Measurements from ENCODE around the gene HHAT.

Gene HHAT

DNA sequence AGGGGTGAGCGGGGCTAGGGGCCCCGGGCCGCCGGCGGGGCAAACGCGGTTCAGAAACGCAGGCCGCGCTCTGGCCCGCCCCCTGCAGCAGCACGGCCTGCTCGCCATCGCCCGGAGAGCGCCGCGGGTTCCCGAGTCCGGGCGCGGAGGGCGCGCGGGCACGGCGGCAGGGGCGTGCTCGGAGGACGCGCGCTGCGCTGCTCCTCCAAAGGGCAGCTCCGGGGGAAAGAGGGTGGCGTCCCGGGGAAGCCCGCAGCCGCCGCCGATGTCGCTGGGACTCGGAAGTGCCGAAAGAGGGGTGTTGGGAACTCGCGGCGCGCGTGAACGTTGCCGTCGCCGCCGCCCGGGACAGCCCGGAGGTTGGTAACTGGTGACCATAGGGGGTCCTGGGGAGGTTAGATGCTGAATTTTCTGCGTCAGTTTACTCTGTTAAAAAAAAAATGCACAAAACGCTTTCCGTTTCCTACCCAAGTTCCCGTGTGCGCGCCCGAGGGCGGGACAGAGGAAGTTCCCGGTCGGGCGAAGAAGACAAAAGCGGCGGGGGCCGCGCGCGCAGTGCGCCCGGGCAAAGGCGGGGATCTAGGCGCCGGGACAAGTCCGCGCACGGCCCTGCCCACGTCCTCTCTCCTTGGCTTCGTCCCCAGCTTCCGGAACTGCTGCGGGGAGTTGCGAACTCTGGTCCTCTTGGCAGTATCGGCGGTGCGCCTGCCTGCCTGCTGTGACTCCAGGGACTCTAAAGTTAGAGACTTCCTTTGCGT lies at the start of gene HHAT:
HHAT (plus strand) TSS at position 157 of the 758 bp plus-strand sequence. CDS start 20,074 bp downstream, outside the sequence.
- peak in 46 of 51 donors; percentile 20 to 91 (median 62) for DNase-seq

DNA sequence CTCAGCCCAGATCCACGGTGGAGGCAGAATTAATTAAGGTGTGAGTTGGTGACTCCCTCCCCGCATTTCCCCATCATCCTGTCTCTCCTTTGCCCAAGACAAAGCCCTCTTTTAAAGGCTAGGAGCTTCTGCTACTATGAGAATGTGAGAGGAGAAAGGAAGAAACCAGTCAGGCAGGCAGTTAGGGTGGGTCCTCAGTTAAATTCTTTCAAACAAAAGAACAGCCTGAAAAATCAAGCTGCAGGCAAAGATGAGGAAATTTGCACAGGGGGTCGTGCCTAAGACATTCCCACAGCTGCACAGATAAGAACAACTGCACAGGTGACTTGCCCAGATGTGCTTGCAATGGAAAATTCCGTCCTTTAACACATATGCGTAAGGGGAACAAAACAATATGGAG lies 48.5 kb upstream of the HHAT start:
- no peak for DNase-seq

DNA sequence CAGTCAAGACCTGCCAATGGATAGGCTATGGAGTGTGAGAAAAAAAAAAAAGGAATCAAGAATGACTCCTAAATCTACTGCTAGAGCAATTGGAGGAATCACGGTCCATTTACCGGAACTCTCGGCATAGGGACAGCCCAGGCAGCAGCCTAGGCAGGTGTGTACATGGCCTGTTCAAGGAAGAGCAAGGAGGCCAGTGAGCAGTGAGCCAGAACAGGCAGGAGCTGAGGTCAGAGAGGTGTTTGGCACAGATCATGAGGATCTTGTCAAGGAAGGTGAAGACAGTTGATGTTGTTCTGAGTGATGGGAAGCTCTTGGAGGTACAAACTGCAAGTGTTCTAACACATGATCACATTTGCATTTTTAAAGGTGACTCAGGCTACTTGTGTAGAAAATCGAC lies 40.6 kb upstream of the HHAT start:
- DNase-seq: no peak

DNA sequence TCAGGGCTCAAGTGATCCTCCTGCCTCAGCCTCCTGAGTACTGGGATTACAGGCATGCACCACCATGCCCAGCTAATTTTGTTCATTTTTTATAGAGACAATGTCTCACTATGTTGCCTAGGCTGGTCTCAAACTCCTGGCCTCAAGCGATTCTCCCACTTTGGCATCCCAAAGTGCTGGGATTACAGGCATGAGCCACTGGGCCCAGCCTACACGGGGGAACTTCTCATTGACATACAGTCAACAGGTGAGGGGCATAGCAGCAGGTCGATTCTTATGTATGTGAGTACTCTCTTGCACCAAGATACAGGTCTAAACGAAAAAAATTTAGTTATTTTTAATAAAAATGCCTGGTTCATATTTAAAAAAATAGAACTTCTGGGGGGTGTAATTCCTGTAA lies 39.5 kb upstream of the HHAT start:
- no peak for DNase-seq

DNA sequence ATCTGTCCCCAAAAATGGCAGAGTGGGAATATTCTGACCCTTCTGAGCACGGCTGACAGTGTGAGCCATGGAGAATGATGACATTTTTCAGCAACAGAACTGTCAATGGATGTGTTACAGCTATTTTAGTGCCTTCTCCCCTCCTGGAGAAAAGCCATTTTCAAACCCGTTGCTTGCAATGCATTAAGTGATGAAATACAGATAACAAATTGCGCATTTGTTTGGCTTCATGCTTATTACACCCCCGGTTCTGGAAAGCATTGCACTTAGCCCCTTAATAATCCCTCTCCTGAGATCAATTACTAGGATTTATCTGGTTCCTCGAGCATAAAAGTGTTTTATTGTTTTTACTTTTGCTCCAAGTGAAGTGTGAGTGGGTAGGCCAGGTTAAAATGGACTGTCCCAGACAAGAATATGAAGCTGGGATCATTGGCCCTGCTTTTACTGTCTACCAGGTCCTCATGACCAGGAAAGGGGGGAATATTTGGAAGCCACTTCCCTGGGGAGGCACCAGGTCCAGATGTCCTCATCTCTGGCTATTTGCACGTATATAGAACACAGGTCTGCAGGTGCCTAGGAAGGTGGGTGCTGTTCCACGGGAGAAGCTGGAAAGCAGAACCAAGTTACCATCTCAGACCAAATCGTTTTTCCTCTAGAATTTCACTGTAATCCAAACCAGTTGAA lies 37.5 kb upstream of the HHAT start:
- DNase-seq: no peak

DNA sequence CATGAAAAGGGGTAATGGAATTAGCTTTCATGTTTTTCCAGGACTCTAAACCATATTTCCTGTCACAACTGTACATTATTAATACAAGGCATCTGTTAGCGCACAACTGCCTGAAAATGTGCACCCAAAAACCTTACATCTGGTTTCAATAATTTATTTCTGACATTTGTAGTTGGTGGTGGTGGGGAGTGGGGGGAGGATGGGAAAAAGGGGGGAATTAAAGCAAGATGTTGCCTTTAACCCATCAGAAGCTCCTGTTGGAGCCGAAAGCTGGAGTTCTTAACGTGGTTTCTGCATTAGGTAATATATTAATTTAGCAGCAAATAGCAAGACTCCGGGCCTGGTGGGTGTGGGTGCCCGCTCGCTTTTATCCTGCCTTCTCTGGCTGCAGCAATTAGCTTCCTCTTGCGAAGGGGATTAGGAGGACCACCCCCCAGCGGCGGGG lies 36.9 kb upstream of the HHAT start:
- DNase-seq: no peak

DNA sequence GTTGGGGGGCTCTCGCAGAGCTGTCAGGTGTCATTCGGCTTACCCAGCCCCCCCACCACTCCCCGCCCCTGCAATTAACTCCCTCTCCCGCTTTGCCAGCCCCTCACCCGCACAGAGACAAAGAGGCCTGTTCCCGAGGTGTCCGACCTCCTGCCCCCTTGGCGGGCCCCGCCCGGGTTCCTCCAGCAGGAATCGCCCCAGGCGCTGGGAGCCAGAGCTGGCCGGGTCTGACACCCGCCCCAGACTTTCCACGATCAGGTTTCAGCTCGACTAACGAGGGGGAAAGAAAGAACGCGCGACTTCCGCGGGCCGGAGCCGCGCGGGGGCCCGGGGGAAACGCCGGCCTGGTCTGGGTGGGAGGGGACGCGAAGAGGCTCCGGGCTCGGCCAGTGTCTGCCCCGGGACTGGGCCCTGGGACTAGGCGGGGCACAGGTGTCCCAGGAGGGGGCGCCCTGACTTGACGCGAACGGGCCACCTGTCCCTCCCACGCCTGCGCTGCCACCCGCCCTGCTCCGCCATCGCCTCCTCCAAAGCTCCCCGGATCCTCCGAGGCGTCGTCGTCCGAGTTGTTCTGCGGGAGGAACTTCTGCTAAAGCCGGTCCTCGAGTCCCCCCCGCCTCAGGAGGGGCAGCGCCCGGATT lies 36.4 kb upstream of the HHAT start:
- peak in 19 of 51 donors; percentile 2 to 43 (median 10) for DNase-seq

DNA sequence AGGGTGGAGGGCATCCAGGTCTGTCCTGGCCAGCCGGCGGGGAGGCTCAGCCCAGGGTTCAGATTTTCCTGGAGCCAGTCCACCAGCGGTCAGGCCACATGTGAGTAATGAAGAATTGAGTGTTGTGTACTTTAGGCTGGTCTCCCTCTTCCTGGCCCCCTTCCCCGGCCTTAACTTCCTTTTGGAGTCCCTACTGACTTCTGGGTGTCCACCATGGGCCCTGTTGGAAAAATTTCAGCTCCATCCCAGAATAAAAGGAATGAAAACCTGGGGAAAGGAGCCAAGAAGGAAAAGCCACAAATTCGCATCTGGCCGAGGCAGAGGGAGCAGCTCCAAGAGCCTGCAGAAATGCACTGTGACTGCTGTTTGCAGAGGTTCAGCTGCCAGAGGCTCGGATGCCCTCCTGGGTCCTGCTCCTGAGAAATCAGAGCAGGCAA lies 35.5 kb upstream of the HHAT start:
- peak in 2 of 51 donors; percentile 12 to 16 for DNase-seq

DNA sequence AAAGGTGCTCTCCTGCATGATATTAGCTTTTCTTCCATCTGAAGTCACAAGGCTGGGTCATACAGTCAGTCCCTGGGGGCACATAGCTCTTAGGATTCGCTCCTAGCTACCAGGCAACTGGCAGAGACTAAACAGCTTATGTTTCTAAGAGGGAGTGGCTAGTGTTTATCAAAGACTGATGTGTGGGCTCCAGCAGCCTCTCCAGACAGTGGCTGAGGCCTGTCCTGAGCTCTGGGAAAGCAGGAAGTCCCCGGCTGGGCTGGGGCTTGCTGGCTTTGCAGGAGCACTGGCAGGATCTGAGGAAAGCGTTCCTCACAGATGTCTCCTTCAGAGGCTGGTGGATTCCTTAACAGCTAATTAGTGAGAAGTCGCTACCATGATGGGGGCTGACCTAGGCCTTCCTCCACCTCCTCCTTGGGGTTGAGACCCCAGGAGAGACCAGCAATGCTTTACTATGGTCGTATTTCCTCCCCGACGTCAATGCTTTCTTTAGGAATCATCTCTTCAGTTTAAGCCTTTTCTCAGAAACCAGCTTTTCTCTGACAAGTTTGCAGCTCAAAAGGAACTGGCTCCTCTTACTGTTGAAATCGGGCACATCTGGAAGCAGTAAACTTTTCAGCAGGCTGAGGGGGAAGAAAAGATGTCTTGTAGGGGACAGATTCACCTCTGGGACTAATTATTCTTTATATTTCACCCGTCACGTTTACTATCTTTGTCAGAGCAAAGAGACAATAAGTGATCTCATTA lies 33.5 kb upstream of the HHAT start:
- DNase-seq: no peak

DNA sequence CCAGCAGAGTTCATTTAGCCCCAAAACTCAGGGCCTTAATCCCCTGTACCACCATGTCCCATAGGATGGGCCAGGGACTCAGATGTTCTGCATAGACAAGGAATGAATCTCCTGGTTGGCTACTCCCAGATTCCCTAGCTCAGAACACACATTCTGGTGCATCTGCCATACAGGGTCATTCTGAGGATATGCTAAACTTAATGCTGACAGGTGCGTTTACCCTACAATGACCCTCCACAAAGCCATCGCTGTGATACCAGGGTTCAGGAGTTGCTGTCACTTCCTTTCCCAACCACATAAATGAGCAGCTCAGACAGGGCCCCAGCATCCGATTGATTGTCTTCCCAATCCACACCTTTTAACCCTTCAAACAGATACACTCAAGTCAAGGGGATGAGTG lies 32.0 kb upstream of the HHAT start:
- no peak for DNase-seq

DNA sequence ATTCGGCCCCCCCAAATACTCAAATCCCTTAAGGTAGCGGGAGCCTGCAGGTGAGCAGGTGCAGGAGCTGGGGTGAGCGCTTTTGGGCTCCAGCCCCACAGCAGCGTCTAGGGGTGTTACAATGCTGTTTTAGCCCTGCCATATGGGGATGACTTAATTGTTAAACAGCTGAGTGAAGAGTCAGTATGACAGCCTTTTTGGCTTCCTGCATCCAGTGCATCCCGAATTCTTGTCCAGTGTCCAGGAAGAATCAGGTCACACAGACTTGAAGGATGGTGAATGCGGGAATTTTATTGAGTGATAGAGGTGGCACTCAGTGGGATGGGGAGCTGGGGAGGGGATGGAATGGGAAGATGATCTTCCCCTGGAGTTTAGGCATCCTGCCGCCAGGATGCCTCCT lies 30.4 kb upstream of the HHAT start:
- no peak for DNase-seq

DNA sequence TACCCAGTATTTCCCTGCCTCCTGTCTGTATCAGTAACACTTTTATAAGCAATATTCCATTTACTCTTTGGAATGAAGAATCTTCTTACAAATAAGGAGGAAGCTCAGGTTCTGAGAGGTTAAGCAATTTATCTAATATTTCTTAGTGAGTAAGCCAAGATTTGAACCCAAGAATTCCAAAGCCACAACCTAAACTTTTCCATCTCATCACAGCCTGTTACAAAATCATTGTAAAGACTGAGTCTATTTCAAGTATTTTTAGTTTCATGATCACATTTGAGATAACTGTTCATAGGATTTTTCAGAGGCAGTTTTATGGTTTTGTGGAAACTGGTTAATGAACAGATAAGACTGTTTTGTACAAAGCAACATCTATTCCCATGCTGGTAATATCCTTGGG lies 29.8 kb upstream of the HHAT start:
- no peak for DNase-seq

DNA sequence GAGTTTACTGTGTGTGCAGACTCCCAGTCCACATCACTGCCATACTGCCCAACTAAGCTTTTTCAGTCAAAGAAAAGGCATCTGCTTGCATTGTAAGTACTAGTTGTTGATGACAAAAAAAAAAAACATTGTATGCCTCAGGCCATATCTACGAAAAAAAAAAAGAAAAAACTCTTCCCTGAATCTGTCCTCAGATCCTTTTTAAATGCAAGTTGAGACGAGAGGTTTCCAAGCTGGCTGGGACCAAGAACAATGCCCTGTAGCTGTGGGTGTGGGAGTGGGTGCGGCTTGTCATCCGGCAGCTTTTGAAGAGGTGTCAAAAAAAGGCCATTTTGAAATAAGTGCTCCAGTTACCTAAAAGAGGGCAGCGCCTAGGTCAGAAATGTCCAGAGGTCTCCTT lies 29.2 kb upstream of the HHAT start:
- no peak for DNase-seq

DNA sequence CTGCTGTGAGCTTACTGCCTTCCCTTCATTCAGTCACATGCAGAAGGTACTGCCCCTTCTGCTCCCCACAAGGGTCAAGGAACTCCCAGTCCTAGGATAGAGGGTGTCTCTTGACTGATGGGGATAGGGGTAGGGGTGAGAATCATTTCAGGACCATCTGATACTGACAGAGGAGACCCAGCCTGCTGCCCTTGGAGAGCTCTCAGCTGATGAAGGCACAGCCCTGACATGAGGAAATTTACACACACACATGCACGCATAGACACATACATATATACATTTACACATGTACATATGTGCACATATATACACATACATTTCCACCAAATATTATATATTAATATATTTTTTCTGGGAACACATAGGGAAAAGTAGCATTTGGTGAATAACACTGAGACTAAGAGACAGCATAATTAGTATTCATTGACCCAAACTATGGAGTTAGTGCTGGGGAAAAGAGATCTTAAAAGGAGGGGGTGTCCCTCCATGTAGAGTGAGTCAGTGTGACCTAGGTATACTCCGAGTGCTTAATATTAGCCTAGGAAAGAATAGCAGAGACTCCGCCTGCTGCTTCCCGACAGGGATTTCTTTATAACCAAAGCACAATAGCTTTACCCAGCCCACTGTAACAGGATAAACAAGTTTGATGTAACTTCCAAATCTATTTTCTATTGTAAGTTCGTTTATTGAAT lies 27.6 kb upstream of the HHAT start:
- no peak for DNase-seq

DNA sequence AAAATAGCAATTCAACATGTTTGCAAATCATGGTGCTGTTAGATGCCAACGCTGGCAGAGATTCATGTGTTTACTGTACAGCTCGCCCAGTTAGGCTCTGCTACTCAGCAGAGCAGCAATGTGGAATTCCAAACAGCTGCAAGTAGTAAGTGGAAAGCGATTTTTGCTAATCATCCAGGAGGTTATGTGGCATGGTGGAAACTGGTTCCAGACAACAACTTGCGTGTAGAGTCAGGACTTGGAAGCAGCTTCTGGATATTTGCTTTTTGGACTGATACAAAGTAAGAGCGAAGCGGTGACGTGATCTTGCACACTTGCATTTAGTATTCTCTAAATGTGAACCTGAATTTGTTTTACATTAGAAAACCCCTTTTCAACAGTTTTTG lies 27.1 kb upstream of the HHAT start:
- no peak for DNase-seq

DNA sequence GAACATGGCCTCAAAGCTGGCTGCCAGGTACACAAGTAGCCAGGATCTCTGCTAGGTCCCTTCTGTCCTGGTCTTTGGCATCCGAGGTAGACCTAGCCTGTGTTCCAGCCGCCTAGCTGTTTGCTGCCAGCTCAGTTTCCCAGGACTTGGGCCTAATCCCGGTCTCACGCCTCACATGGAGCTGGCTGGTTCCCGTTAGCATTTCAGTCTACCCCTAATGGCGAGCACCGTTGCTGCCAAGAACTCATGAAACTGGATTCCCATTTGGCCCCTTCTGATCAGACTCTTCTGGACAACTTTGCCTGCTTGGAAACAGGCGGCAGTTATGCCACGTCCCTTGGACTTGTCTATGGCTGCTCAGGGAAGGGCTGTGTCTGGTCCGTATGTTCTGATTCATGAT lies 26.2 kb upstream of the HHAT start:
- peak in 7 of 51 donors; percentile 6 to 30 (median 21) for DNase-seq

DNA sequence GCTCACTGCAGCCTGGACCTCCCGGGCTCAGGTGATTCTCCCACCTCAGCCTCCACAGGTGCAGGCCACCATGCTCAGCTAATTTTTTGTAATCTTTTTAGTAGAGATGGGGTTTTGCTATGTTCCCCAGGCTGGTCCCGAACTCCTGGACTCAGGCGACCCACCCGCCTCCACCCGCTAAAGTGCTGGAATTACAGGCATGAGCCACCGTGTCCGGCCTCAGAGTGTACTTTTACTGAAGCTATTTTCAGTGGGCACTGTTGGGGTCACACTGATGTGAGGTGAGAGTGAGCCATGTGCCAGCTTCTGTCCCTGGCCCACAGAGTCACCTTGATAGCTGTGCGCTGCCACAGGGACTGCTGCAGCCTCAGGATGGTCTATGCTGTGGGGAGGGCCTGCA lies 25.3 kb upstream of the HHAT start:
- no peak for DNase-seq

DNA sequence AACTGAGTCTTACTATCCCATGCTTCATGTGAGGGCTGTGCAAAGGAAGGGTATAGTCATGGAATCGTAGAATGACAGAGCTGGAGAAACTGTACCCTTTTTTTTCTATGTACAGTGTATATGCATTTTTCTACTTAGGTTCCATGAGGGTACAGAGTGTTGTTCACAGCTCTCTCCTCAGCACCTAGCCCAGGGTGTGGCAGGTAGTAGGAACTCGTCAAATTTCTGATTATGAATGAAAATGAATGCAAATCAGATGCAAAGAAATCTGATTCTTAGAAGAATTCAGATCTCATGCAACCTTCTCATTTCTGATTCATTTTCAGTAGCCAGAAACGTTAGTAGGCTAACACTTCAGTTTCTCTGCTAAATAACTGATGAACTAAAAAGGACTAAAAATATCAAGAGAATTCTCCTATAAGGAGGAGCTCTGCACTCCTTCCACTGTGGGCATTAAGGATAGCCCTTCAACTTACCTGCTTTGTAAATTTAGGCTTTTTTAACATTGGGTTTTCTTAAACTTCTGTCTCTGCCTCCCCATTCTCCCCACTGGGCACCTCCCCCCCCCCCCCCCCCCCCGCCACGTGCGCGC lies 18.0 kb upstream of the HHAT start:
- no peak for DNase-seq

DNA sequence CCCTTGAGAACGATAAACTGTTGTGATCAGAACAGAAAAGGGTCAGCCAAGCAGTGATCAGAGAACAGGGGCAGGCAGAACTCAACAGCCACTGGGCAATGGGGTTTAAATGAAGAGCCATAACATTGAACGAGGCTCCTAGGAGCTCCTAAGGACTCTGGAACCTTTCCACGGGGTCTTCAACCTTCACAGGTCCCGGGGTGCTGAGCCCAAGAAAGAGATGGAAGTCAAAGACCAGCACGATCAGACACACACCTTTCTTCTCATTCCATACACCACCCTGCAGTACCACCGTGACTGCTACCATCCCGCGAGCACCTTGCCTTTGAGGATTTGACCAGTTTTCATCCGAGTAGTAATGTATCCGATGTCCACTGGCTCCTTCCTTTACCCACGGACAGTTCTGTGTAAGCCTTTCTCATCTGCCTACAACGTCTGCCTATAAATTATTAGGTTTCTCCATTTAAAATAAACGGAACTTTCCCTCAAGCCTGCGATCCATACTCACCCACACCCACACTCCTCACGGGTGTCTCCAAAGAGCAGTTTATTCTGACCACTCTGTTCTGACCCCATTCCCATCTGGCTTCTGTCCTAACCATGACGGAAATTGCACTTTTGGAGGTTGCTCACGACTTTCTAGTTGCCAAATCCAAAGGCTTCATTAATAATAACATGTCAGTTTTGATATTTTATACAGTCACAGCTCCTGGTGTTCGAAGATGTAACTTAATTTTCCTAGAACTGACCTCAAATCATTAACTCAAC lies 16.8 kb upstream of the HHAT start:
- DNase-seq: no peak

DNA sequence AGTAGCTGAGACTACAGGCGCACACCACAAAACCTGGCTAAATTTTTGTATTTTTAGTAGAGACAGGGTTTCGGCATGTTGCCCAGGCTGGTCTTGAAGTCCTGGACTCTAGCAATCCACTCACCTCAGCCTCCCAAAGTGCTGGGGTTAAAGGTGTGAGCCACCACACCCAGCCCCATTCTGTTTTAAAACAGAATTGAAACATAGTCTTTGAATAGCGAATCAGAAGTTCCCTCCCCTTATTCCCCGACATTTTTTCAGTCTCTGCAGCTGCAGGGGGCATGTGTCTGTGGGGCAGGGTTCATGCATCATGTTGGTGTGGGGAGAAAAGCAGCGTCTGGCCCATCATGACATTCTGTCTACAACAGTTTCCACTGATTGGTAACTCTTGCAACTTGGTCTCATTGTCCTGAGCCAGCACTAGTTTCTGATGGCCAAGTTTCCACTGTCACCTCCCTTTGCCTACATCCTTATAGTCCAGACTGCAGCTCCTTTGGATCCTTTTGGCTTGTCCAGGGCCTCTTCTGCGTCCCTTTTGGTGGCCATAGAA lies 15.6 kb upstream of the HHAT start:
- no peak for DNase-seq

All from hypothalamus (tissue), 51 donors.